Mesendoderm (in vitro differentiated cells): ENCODE results near the gene MPI.
"Not testable (repeated sequence)": the region's sequence is repeated elsewhere in the genome, so short reads cannot be mapped to it uniquely, and the experiment has no call there.

Experiments
- DNase-seq: peaks from one replicate; pipeline ENCODE4 v3.0.0; 2013
- H2AK5ac ChIP-seq: 2 replicates; pipeline ENCODE4 v1.6.1; 2013; ENCODE audit warnings: low read length, inconsistent platforms
- H2BK120ac ChIP-seq: 2 replicates; pipeline ENCODE4 v1.6.1; 2013; ENCODE audit warnings: low read depth, mild to moderate bottlenecking, low read length, moderate library complexity, mixed read lengths
- H2BK15ac ChIP-seq: replicated peaks from 2 replicates; pipeline ENCODE4 v1.6.1; 2013; ENCODE audit warnings: low read depth, mild to moderate bottlenecking, moderate library complexity
- H2BK5ac ChIP-seq: 2 replicates; pipeline ENCODE4 v1.6.1; 2013; ENCODE audit warnings: low read length, inconsistent platforms
- H3K18ac ChIP-seq: 2 replicates; pipeline ENCODE4 v1.6.1; 2013; ENCODE audit warnings: mild to moderate bottlenecking, low read length, mixed read lengths
- H3K23ac ChIP-seq: one replicate; pipeline ENCODE4 v1.6.1; 2013; ENCODE audit warnings: low read length
- H3K27ac ChIP-seq: 2 replicates; pipeline ENCODE4 v1.5.1; 2013; ENCODE audit warnings: low read depth, mild to moderate bottlenecking, inconsistent platforms, low read length, moderate library complexity
- H3K27me3 ChIP-seq: 2 replicates; pipeline ENCODE4 v1.6.1; 2013; ENCODE audit warnings: low read length, control low read depth, mild to moderate bottlenecking, inconsistent platforms; ENCODE audit not compliant: insufficient read depth, poor library complexity
- H3K36me3 ChIP-seq: 2 replicates; pipeline ENCODE4 v1.6.1; 2013; ENCODE audit warnings: low read length, inconsistent platforms; ENCODE audit not compliant: control insufficient read depth, insufficient read depth
- H3K4ac ChIP-seq: one replicate; pipeline ENCODE4 v1.6.1; 2013; ENCODE audit warnings: low read depth, mild to moderate bottlenecking, low read length, moderate library complexity
- H3K4me1 ChIP-seq: 2 replicates; pipeline ENCODE4 v1.6.1; 2013; ENCODE audit warnings: low read depth, low read length, inconsistent platforms; ENCODE audit not compliant: control insufficient read depth
- H3K4me2 ChIP-seq: 2 replicates; pipeline ENCODE4 v1.6.1; 2013; ENCODE audit warnings: low read length
- H3K4me3 ChIP-seq: 2 replicates; pipeline ENCODE4 v1.5.1; 2013; ENCODE audit warnings: mild to moderate bottlenecking, low read length
- H3K56ac ChIP-seq: one replicate; pipeline ENCODE4 v1.6.1; 2013; ENCODE audit warnings: low read length
- H3K79me1 ChIP-seq: 2 replicates; pipeline ENCODE4 v1.6.1; 2013; ENCODE audit warnings: low read length, inconsistent platforms
- H3K79me2 ChIP-seq: 2 replicates; pipeline ENCODE4 v1.6.1; 2013; ENCODE audit warnings: mild to moderate bottlenecking, low read length; ENCODE audit not compliant: control insufficient read depth, insufficient read depth
- H3K9ac ChIP-seq: 2 replicates; pipeline ENCODE4 v1.6.1; 2013; ENCODE audit warnings: low read length, inconsistent platforms
- H4K5ac ChIP-seq: one replicate; pipeline ENCODE4 v1.6.1; 2013; ENCODE audit warnings: low read length
- H4K8ac ChIP-seq: one replicate; pipeline ENCODE4 v1.6.1; 2013; ENCODE audit warnings: low read depth, mild to moderate bottlenecking, control low read depth, low read length, moderate library complexity
- WGBS: extraction: QIAGEN DNeasy Blood & Tissue Kit; methylation state at CpG from one replicate; pipeline ENCODE4 v1.1.7; 2013; ENCODE audit warnings: low lambda C conversion rate, missing lambda C conversion rate; ENCODE audit not compliant: insufficient coverage; ENCODE audit errors: extremely low coverage; 5-methylcytosine and 5-hydroxymethylcytosine counted together

Gene MPI

GRCh38 chr15:74908635-74909034 lies 18.8 kb downstream of the MPI start:
- Histone ChIP-seq H3K79me2 (peaks cover 10% of the 10 kb centered on the region), H3K56ac (no peak overlapping the region), H3K4me1 (peaks cover 3% of the 10 kb centered on the region), H4K5ac (no peak overlapping the region), H3K4me3 (no peak overlapping the region), H2BK5ac (no peak overlapping the region), H3K36me3 (peaks cover 9% of the 10 kb centered on the region), H4K8ac (no peak overlapping the region), H2BK120ac (no peak overlapping the region), H3K4ac (no peak overlapping the region), H3K27ac (no peak overlapping the region), H3K27me3 (no peaks in the 10 kb centered on the region), H3K23ac (no peak overlapping the region), H2BK15ac (no peak overlapping the region), H3K79me1 (peaks cover 10% of the 10 kb centered on the region), H2AK5ac (no peak overlapping the region), H3K18ac (no peak overlapping the region), H3K9ac (no peak overlapping the region), H3K4me2 (no peak overlapping the region)
- WGBS, result no CpG with 5 or more reads among the region's 4 CpGs
- DNase-seq, result no peak

GRCh38 chr15:74913041-74913440 lies 23.2 kb downstream of the MPI start:
- H4K5ac ChIP-seq, result no peak overlapping the region
- H3K27me3 ChIP-seq, result no peaks in the 10 kb centered on the region
- H3K23ac ChIP-seq, result no peak overlapping the region
- no CpG with 5 or more reads among the region's 9 CpGs for WGBS
- H2BK120ac ChIP-seq, result no peak overlapping the region
- no peak overlapping the region for H2BK5ac ChIP-seq
- H3K4me1 ChIP-seq, result no peaks in the 10 kb centered on the region
- H4K8ac ChIP-seq, result no peak overlapping the region
- no peak overlapping the region for H3K9ac ChIP-seq
- no peak for DNase-seq
- H3K4me3 ChIP-seq, result no peak overlapping the region
- no peaks in the 10 kb centered on the region for H3K79me1 ChIP-seq
- no peak overlapping the region for H3K4ac ChIP-seq
- H3K18ac ChIP-seq, result no peak overlapping the region
- H3K27ac ChIP-seq, result no peak overlapping the region
- no peaks in the 10 kb centered on the region for H3K79me2 ChIP-seq
- H2BK15ac ChIP-seq, result no peak overlapping the region
- no peak overlapping the region for H3K56ac ChIP-seq
- no peak overlapping the region for H3K4me2 ChIP-seq
- H2AK5ac ChIP-seq, result no peak overlapping the region
- H3K36me3 ChIP-seq, result peaks cover 4% of the 10 kb centered on the region

GRCh38 chr15:74913799-74914198 lies 24.0 kb downstream of the MPI start:
- not testable (repeated sequence) for H3K27me3 ChIP-seq, H3K4ac ChIP-seq, H3K4me3 ChIP-seq, H3K36me3 ChIP-seq, H3K79me1 ChIP-seq, H2BK15ac ChIP-seq, H3K27ac ChIP-seq, DNase-seq, H3K56ac ChIP-seq, H3K79me2 ChIP-seq, H4K8ac ChIP-seq, H3K9ac ChIP-seq, H2BK120ac ChIP-seq, H2AK5ac ChIP-seq, H2BK5ac ChIP-seq, H3K23ac ChIP-seq, H3K18ac ChIP-seq, H3K4me1 ChIP-seq, H4K5ac ChIP-seq, H3K4me2 ChIP-seq
- WGBS, result no CpG with 5 or more reads among the region's 8 CpGs

- Histone ChIP-seq H2AK5ac (no peak overlapping the region), H3K27ac (no peak overlapping the region), H3K4ac (no peak overlapping the region), H3K18ac (no peak overlapping the region), H3K27me3 (no peaks in the 10 kb centered on the region), H3K4me1 (no peaks in the 10 kb centered on the region), H3K4me2 (no peak overlapping the region), H3K56ac (no peak overlapping the region), H4K5ac (no peak overlapping the region), H3K23ac (no peak overlapping the region), H3K4me3 (no peak overlapping the region), H2BK15ac (no peak overlapping the region), H2BK120ac (no peak overlapping the region), H3K79me2 (no peaks in the 10 kb centered on the region), H3K36me3 (peaks cover 8% of the 10 kb centered on the region), H3K9ac (no peak overlapping the region), H2BK5ac (no peak overlapping the region), H3K79me1 (no peaks in the 10 kb centered on the region), H4K8ac (no peak overlapping the region)
- no peak for DNase-seq
- WGBS, result no CpG with 5 or more reads among the region's 6 CpGs
These were observed 27.8 kb downstream of the MPI start for GRCh38 chr15:74917676-74918075.

GRCh38 chr15:74920456-74920855 lies 30.6 kb downstream of the MPI start:
- no peaks in the 10 kb centered on the region for H3K79me1 ChIP-seq
- H2AK5ac ChIP-seq, result no peak overlapping the region
- no peak overlapping the region for H3K27ac ChIP-seq
- no peaks in the 10 kb centered on the region for H3K79me2 ChIP-seq
- no peak overlapping the region for H2BK15ac ChIP-seq
- H3K56ac ChIP-seq, result no peak overlapping the region
- H3K4me1 ChIP-seq, result no peaks in the 10 kb centered on the region
- H4K8ac ChIP-seq, result no peak overlapping the region
- no peak overlapping the region for H3K23ac ChIP-seq
- H3K4me3 ChIP-seq, result no peak overlapping the region
- H3K4ac ChIP-seq, result no peak overlapping the region
- H3K4me2 ChIP-seq, result no peak overlapping the region
- WGBS, result no CpG with 5 or more reads among the region's 8 CpGs
- H4K5ac ChIP-seq, result no peak overlapping the region
- H3K9ac ChIP-seq, result no peak overlapping the region
- H2BK120ac ChIP-seq, result no peak overlapping the region
- peaks cover 11% of the 10 kb centered on the region for H3K36me3 ChIP-seq
- H3K27me3 ChIP-seq, result no peaks in the 10 kb centered on the region
- H2BK5ac ChIP-seq, result no peak overlapping the region
- DNase-seq, result no peak
- no peak overlapping the region for H3K18ac ChIP-seq

- H3K27me3 ChIP-seq, result no peaks in the 10 kb centered on the region
- H4K8ac ChIP-seq, result no peak overlapping the region
- peaks cover 7% of the 10 kb centered on the region for H3K36me3 ChIP-seq
- H3K27ac ChIP-seq, result no peak overlapping the region
- H3K4ac ChIP-seq, result no peak overlapping the region
- no CpG with 5 or more reads among the region's 3 CpGs for WGBS
- H2BK15ac ChIP-seq, result no peak overlapping the region
- peaks cover 4% of the 10 kb centered on the region for H3K79me2 ChIP-seq
- H2BK120ac ChIP-seq, result no peak overlapping the region
- DNase-seq, result no peak
- no peak overlapping the region for H3K4me3 ChIP-seq
- H3K4me2 ChIP-seq, result no peak overlapping the region
- H3K9ac ChIP-seq, result no peak overlapping the region
- no peak overlapping the region for H3K56ac ChIP-seq
- H4K5ac ChIP-seq, result no peak overlapping the region
- H3K23ac ChIP-seq, result no peak overlapping the region
- H3K18ac ChIP-seq, result no peak overlapping the region
- H3K4me1 ChIP-seq, result no peaks in the 10 kb centered on the region
- peaks cover 2% of the 10 kb centered on the region for H3K79me1 ChIP-seq
- no peak overlapping the region for H2BK5ac ChIP-seq
- H2AK5ac ChIP-seq, result no peak overlapping the region
These were observed 34.7 kb downstream of the MPI start for GRCh38 chr15:74924525-74924924.
